ENCODE data around the gene PPARD.

- TF ChIP-seq CTCF (IDR thresholded peaks at IDR 0.05; ENCODE audit: poor library complexity, severe bottlenecking) (no peak), EP300 (conservative IDR thresholded peaks at IDR 0.05; ENCODE audit: poor library complexity, severe bottlenecking) (no peak), REST (IDR thresholded peaks at IDR 0.05; ENCODE audit: borderline replicate concordance) (no peak), POLR2AphosphoS5 (IDR thresholded peaks at IDR 0.05) (no peak)
These were observed 801 bp upstream of the PPARD start for GRCh38 chr6:35341557-35341956.

Data from neural cell (in vitro differentiated cells).